Stimulated activated CD4-positive, alpha-beta T cell treated with anti-CD3 and anti-CD28 coated beads, Interleukin-2, amount 100 ng/mL, for 24 hours (primary cell): Measurements from ENCODE around the gene NCBP3.
A peak's percentile ranks its signal among the peaks of the same experiment; 100 is the strongest.
"Not testable (repeated sequence)": the region's sequence is repeated elsewhere in the genome, so short reads cannot be mapped to it uniquely, and the experiment has no call there.

Source experiments
- DNase-seq, 2 donors: peaks; one replicate each; pipeline ENCODE4 v3.0.0-alpha.2; 2020

The NCBP3 gene

DNA sequence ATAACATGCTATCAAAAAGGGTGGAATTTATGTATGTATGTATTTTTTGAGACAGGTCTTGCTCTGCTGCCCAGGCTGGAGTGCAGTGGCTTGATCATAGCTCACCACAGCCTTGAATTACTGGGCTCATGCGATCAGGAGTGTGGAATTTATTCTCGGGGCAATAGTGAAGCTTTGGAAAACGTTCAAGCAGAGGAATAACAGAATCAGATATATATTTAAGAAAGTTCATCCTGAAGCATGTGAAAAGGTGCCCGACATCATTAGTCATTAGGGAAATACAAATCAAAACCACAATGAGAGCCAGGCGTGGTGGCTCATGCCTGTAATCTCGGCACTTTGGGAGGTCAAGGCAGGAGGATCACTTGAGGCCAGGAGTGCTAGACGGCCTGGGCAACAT is 37.3 kb downstream of the NCBP3 start:
- no peak for DNase-seq

DNA sequence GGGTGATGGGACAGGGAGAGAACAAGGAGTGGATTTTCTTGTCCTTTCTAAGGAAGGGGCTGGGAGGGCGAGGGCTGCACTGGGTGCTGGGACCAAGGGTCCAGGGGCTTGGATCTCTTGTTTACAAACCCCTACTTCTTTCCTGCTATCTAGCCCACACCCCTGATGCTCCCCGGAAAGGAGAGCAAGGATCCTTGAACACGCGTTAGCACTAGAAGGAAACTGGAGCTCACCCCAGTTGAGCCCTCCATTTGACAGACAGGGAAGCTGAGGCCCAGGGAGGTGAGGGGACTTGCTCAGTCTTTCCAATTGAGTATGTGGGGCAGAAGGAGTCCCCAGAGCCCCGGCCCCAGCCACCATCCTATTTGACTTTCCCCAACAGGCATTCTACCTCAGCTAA is 40.5 kb downstream of the NCBP3 start:
- no peak for DNase-seq

DNA sequence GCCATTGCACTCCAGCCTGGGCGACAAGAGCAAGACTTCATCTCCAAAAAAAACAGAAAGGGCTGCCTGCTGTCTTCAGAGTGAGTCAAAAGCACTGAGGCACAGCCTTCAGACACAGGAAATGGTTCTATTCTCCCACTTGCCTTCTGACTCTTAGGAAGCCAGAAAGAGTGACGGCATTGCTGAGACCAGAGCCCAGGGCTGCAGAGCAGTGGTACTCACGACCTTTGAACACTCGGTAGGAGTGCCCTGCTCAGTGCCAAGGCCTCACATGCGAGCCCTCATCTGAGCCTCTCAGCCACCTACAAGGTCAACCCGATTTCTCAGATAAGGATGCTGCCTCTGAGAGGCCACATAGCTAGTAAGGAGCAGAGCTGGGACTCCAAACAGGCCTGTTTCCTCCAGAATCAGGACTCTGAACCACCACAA is 41.5 kb downstream of the NCBP3 start:
- no peak for DNase-seq

DNA sequence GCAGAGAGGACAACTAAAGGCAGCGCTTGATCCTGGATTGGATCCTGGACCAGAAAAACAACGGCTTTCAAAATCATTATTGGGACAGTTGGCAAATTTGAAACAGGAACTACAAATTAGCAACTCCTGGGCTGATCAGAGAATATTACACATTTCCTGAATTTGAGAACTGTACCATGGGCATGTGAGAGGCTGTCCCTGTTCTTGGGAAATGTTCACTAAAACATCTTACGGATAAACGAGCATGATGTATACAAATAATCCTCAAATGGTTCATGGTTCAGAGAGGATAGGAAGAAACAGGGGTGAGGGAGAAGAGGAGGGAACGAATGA is 42.8 kb downstream of the NCBP3 start:
- no peak for DNase-seq

DNA sequence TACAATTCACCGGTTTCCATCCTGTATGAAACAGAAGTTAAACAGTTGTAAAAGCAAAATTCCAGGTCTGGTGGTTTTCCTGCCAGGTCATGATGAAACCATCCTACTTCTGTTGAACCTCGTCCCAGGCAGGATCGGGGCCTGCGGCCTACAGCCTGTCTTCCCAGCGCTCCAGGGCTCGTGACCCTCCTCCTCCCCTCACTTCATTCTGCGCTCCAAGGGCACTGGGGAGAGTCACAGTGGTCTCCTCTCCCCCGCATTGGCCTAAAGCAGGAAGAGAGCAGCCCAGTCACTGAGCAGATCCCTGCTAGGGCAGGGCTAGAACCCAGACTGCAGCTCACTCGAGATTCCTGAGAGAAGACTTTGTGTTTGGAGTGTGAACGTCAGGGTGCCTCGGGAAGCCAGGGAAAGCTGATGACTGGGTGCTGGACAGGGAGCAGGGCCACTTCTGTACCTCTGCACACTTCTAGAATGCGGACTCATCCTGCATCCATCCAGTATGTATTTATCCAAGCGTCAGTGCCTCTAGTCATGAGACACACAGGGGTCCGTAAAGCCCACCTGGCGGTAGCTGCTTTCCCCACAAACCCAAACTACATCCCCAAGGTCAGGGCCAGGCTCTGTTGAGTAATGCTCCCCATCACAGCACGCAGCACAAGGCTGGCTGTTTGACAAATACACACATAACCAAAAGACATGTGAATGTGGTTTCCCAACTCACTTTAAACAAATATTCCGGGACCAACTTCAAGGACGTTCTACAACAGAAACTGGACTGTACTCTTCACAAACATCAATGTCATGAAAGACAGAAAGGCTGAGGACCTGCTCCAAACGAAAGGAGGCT is 43.4 kb downstream of the NCBP3 start:
- no peak for DNase-seq

DNA sequence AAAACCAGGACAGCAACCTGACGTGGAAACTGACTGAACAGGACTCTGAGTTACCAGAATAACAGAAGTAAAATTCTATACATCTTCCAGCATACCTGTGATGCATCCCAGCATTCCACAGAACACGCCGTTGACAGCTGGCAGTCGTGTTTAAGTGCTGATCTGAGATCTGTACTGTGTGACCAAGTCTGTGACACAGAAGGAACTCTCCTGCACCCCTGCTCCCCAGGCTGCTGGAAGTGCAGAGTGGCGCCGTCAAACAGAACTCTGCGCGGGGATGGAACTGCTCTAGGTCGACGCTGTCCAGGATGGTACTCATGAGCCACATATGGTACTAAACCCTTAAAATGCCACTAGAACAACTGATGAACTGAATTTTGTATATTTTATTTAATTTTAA is 44.3 kb downstream of the NCBP3 start:
- no peak for DNase-seq

DNA sequence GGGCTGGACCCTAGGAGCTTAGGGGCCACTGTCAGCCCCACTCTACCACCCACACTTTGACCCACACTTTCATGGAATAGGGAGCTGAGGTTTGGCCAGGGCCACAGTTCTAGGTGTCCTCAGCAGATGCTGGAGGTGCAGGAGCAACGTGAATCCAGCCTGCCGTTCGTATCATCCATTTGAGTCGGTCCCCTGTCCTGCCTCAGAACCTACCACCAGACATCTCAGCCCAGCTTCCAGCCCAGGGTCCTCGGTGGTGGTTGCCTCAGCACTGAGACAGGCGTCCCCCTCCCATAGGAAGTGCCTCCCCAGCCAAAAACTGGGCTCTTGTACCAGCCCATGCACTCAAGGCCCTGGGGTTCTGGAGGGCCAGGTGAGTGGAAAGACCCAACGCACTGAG is 44.7 kb downstream of the NCBP3 start:
- no peak for DNase-seq

DNA sequence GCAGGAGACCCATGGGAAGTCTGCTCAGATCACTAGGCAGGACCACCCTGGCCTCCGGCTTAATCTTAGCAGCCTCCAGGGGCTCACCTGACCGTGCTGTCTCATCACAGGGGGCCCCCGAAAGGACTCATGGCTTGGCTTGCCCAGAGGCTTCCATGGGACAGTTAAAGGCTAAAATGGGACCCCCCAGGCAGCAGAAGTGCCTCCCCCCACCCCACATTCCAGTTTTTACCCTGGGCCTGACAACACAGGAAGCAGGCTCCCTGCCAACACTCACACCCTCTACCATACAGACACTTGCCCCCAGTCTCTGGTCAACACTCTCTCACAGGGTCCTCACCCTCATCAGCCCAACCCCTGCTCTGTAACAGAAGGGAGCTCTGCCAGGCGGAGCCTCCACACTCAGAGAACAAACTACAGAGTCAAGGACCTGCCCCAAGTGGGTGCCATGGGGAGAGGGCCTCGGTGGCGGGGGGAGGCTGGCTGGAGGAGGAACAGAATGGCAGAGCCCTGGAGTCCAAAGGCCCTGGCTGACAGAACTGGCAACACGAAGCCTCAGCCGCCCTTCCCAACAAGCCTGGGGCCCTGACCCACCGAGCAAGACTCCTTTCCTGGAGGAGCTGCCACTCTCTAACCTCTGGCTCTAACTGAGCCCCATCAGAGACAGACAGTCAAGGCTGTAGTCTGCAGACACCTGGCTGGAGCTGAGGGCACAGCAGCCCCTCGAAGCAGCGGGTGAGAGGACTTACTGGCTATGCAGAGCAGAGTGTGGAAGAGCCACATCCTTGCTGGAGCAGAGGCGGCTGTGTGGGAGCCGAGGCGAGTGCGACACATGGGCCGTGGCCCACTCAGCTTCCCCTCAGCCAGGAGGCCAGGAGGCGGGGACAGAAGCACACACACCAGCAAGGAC is 45.4 kb downstream of the NCBP3 start, which contains the start of gene ITGAE:
ITGAE (minus strand) TSS at position 827 of the 910 bp plus-strand sequence; CDS start at position 783, 44 bp downstream.
- DNase-seq = no peak

DNA sequence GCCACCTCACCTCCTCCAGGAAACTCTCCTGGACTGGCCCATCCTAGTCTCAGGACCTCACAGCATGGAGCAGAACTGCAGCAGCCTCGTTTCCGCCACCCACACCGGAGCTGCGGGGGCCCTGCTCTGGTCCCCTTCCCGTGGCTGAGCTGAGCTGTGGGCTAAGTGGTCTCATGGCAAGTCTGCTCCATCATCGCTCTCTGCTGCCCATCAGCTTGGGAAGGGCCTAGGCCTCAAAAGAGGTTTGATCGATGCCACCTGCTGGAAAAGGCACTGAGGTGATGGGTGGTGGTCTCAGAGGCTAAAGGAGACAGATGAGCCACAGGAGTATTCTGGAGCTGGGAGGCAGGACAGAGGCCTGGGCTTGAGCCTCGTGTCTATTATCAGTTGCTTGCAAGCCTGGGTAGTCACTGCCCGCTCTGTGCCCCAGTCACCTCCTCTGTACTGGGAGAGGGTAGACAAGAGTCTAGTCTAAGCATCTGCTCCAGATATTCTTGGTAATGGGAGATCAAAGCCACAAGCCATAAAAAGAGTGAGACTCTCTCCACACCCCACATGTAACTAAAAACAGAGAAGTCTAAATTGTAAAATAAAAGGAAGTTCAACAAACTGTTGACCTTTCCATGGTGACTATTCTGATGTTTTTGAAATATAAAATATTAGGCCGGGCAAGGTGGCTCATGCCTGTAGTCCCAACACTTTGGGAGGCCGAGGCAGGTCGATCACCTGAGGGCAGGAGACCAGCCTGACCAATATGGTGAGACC is 46.7 kb downstream of the NCBP3 start:
- no peak for DNase-seq

DNA sequence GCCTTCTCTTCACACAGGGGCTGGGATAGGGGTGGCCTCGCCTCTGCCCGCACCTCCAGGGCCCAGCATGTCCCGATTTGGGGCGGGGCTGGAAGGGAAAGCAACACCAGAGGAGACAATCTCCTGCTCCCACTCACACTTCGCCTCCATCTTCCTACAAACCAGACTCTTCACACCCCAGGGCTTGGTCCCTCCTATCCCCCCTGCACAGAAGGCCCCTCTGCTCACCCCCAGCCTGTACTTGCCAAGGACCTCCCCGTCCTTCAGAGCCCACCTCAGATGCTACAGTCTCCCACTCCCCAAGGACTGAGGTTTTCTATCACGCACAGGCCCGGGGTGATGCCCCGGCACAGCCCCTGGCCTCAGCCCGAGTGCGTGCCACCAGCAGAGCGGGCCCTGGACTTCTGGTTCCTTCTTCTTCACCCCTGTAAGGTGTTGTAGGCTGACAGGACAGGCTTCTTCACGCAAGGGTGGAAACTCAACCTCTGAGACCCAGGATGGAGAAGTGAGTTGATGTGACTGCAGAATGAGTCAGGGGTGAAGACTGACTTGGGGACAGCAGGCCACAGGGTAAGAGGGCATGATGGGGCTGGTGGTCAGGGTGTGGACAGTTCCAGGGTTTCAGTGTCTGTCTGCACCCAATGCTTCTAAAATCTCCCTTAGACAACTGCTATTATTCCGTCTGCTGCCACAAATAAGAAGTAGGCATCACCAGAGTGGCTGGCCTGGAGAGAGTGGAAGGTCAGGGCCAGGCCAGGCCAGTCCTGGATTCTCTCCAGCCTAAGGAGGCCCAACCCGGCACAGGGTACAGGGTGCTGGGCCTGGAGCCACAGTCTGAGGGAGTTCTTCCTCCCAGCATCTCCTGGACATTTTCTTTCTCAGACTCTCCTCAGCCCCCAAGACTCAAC is 47.5 kb downstream of the NCBP3 start:
- DNase-seq = no peak

DNA sequence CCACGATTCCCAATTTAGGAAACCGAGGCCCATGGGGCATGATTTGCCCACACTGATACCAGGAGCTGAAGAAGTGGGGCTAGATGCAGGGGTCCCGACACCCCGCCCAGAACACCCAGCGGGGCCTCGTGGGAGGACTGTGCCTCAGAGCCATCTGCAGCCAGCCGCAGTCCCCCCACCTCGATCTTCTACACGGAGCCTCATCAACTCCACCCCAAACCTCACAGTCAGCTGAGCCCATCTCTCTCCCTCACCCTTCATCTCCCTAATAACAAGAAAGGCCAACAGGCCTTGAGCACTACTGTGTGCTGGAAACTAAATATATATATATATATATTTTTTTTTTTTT is 49.2 kb downstream of the NCBP3 start:
- no peak for DNase-seq

DNA sequence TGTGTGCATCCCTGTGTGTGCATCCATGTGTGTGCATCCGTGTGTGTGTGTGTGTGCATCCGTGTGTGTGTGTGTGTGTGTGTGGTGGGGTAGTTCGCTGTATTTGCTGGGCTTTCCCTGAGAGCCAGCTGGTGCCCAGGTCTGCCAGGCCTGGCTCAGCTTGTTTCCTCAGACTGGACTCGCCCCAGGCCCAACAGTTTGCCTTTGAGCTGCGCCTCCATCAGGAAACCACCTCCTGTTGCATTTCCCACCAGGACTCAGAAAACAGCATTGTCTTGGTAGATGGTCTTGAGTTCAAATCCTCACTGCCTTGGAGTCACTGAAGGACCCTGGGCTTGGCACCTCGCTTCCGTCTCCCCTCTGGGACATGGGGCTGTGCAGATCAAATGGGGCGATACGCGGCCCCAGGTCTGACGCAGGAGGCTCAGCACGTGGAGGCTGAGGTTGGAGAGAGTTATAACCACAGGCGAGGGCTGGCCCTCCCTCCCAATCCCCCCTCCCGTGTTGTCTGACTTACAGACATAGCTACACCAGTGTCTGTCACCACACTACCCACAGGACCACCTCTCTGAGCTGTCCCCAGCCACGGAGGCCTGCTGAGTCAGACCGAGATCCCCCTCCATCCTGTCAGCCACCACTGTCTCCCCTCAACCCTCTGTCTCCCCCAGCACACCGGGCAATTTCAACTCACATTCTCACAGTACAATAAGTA is 49.8 kb downstream of the NCBP3 start:
- peak; percentile 68 to 69 for DNase-seq

DNA sequence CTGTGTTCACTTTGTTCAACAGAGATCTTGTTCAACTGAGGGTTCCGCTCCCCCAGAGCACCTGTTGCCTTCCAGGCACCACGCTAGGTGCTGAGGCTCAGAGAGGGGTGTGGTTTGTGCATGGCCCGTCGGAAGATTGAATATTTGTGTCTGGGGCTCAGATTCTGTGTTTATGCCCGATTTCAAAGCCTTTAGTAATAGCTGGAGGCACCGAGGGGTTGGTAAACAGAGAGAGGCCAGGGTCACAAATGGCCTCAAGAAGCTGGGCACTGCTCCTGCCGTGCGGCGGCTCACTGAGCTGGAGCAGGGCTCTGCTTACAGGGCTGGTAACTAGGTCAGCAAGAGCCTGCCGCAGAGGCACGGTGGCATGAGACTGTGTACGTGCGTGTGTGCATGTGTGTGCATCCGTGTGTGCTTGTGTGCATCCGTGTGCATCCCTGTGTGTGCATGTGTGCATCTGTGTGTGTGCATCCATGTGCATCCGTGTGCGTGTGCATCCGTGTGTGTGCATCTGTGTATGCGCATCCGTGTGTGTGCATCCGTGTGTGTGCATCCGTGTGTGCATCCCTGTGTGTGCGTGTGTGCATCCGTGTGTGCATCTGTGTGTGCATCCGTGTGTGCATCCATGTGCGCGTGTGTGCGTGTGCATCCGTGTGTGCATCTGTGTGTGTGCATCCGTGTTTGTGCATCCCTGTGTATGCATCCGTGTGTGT is 50.5 kb downstream of the NCBP3 start:
- DNase-seq = no peak

DNA sequence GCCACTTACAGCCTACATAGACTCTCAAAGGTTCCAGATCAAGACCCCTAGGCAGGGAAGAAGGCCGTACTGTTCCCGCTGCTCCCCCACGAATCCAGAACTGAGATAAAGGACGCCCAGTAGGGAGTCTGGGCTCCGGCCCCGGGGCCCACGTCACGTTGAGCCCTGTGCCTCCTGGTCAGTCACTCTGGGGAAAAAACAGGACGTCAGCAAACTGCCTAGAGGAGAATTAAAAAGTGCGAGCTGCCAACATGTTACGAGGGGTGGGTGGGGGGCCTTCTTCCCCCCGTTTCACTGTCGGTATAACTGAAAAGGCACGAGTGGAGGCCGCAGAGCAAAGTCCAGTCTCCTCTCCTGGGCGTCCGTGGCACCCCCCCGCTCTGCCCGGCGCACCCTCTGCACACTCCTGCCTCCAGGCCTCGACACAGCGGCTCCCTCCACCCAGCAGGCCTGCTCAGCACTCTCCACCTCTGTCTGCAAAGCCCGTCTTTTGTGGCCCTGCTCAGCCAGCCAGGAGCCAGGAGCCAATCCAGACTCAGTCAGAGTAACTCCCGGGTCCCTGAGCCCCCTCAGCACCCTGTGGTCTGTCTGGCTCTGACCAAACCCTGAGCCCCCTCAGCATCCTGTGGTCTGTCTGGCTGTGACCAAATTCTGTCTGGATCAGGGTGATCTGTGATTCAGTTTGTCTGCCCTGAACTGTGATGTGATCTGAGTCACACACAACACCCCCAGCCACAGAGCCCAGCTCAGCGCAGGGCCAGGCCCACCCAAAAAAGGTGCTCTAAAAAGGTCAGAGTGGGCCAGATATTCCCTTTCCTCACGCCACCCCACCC is 51.3 kb downstream of the NCBP3 start:
- DNase-seq = peak in 1 of 2 donors; percentile 32

DNA sequence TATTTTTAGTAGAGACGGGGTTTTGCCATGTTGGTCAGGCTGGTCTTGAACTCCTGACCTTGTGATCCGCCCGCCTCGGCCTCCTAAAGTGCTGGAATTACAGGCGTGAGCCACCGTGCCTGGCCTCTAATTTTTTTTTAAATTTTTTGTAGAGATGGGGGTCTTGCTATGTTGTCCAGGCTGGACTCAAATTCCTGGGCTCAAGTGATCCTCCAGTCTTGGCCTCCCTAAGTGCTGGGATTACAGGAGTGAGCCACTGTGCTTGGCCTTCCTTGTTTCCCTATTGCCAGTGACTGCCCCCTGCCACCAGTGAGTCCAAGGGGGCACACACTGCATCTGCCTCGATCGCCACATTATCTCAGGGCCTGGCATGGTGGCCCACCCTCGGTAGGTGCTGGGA is 51.9 kb downstream of the NCBP3 start:
- DNase-seq = not testable (repeated sequence)

DNA sequence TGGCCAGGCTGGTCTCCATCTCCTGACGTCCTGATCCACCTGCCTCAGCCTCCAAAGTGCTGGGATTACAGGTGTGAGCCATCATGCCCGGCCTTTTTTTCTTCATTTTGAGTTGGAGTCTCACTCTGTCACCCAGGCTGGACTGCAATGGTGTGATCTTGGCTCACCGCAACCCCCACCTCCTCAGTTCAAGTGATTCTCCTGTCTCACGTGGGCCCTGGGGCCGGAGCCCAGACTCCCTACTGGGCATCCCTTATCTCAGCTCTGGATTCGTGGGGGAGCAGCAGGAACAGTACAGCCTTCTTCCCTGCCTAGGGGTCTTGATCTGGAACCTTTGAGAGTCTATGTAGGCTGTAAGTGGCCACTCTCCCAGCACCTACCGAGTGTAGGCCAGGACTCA is 52.8 kb downstream of the NCBP3 start:
- not testable (repeated sequence) for DNase-seq

DNA sequence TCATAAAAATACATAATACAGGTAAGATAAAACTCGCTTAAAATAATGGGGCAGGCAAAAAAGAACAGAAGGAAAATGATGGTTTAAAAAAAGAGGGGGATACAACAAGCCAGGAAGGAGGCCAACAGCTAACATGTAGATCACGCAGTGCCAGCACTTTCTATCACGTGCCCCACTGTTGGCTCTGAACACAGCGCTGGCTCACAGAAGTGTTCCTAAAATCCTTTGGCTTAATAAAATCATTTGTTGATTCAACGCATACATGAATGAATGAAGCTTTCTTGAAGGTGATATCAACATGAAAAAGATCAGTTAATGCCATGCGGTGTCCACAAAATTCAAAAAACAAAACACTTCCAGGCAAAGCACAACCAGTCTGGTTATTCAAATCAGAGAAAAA is 53.6 kb downstream of the NCBP3 start:
- no peak for DNase-seq

DNA sequence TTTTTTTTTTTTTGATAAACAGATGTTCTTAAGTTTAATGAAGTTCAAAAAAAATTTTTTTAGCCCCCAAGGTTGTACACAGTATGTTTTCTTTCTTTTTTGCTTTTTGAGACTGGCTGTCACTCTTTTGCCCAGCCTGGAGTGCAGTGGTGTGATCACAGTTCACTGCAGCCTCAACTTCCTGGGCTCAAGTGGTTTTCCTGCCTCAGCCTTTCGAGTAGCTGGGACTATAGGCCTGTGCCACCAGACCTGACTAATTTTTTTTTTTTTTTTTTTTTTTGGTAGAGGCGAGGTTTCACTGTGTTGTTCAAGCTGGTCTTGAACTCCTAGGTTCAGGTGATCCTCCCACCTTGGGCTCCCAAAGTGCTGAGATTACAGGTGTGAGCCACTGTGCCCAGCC is 57.8 kb downstream of the NCBP3 start:
- no peak for DNase-seq

DNA sequence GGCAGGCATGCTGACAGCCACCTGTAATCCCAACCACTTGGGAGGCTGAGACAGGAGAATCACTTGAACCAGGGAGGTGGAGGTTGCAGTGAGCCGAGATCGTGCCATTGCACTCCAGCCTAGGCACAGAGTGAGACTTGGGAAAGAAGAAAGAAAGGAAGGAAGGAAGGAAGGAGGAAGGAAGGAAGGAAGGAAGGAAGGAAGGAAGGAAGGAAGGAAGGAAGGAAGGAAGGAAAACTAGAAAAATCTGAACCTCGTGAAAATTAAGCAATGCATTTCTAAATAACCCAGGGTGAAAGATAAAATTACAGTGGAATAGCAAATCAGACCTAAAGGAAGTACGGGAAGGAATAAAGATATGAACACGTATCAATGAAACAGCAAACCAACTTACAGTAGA is 60.7 kb downstream of the NCBP3 start:
- not testable (repeated sequence) for DNase-seq

DNA sequence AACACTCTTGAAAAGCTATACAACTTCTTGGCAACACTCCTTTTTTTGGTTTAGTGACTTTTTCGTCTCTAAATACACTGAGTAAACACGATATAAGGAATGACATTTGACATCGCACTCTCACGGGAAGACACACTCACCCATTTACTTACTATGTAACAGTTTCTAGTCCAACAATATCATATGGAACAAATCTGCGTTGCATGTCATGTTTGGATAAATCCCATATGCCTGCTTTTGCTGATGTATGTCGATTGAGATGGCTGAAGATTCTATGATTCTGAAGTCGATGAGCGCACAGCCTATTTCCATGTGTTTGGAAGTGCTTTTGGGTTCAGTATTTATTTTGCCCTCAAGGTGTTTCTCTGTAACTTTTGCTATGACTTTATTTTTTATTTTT is 63.3 kb downstream of the NCBP3 start:
- DNase-seq = no peak
